GF-D8 (cell line): ENCODE results near the gene HSFX3.
A peak's percentile ranks its signal among the peaks of the same experiment; 100 is the strongest.
"Not testable (repeated sequence)": the region's sequence is repeated elsewhere in the genome, so short reads cannot be mapped to it uniquely, and the experiment has no call there.

Experiments used
- DNase-seq: peaks from one replicate; lab custom pipeline; 2025; lab: John Stamatoyannopoulos, UW

Gene HSFX3

GRCh38 chrX:149517308-149517707 is 32.4 kb downstream of the HSFX3 start:
- DNase-seq, result no peak

GRCh38 chrX:149516604-149517003 is 33.1 kb downstream of the HSFX3 start:
- DNase-seq, result no peak

- no peak for DNase-seq
Observed at GRCh38 chrX:149515954-149516602, 33.6 kb downstream of the HSFX3 start.

- peak; percentile 54 for DNase-seq
Observed at GRCh38 chrX:149513825-149514428, 35.8 kb downstream of the HSFX3 start.

GRCh38 chrX:149512225-149512885 is 37.4 kb downstream of the HSFX3 start:
- peak; percentile 16 for DNase-seq

GRCh38 chrX:149511081-149511480 is 38.6 kb downstream of the HSFX3 start:
- DNase-seq, result no peak

- DNase-seq, result no peak
Observed at GRCh38 chrX:149510386-149510785, 39.3 kb downstream of the HSFX3 start.

GRCh38 chrX:149508467-149508866 is 41.3 kb downstream of the HSFX3 start:
- no peak for DNase-seq

GRCh38 chrX:149506349-149506748 is 43.4 kb downstream of the HSFX3 start:
- no peak for DNase-seq

- no peak for DNase-seq
Observed at GRCh38 chrX:149505671-149506070, 44.1 kb downstream of the HSFX3 start.

GRCh38 chrX:149504915-149505651 is 44.6 kb downstream of the HSFX3 start, which contains the start of gene IDS:
TSS of gene IDS (minus strand) at chrX:149505306. CDS start at chrX:149505137, 169 bp downstream.
- peak; percentile 64 for DNase-seq

- no peak for DNase-seq
Observed at GRCh38 chrX:149504226-149504914, 45.4 kb downstream of the HSFX3 start.

- DNase-seq, result peak; percentile 48
Observed at GRCh38 chrX:149503446-149503845, 46.3 kb downstream of the HSFX3 start.

GRCh38 chrX:149502923-149503322 is 46.8 kb downstream of the HSFX3 start:
- DNase-seq, result not testable (repeated sequence)

GRCh38 chrX:149499766-149500165 is 50.0 kb downstream of the HSFX3 start:
- DNase-seq, result no peak

GRCh38 chrX:149498767-149499166 is 51.0 kb downstream of the HSFX3 start:
- DNase-seq, result no peak
